DOHH2 (cell line): ENCODE measurements around the gene DMGDH.

ENCODE experiments used
- H3F3A ChIP-seq: fragments of 200-600 bp; sonication (generic), shearing (Covaris generic); 2 replicates; pipeline ENCODE4 v1.6.0; 2016; ENCODE audit warnings: antibody characterized with exemption, mild to moderate bottlenecking; ENCODE audit not compliant: control insufficient read depth, insufficient read depth
- H3K27ac ChIP-seq: fragments of 200-600 bp; sonication (generic); 2 replicates; pipeline ENCODE4 v1.5.1; 2014; ENCODE audit warnings: low read depth, mild to moderate bottlenecking, low read length, moderate library complexity
- H3K27me3 ChIP-seq: fragments of 200-600 bp; sonication (generic); 2 replicates; pipeline ENCODE4 v1.6.1; 2014; ENCODE audit warnings: mild to moderate bottlenecking, low read length, mixed read lengths; ENCODE audit not compliant: control insufficient read depth
- H3K36me3 ChIP-seq: fragments of 200-600 bp; sonication (generic); 2 replicates; pipeline ENCODE4 v1.6.1; 2014; ENCODE audit warnings: mild to moderate bottlenecking, low read length, moderate library complexity, mixed read lengths; ENCODE audit not compliant: control insufficient read depth
- H3K4me1 ChIP-seq: fragments of 200-600 bp; sonication (generic); 2 replicates; pipeline ENCODE4 v1.6.1; 2014; ENCODE audit warnings: mild to moderate bottlenecking, low read length, mixed read lengths; ENCODE audit not compliant: control insufficient read depth
- H3K4me2 ChIP-seq: fragments of 200-600 bp; sonication (generic); 2 replicates; pipeline ENCODE4 v1.6.0; 2014; ENCODE audit warnings: mild to moderate bottlenecking, low read length, moderate library complexity
- H3K4me3 ChIP-seq: fragments of 200-600 bp; sonication (generic); 2 replicates; pipeline ENCODE4 v1.5.1; 2014; ENCODE audit warnings: mild to moderate bottlenecking, low read length, mixed read lengths
- H3K79me2 ChIP-seq: fragments of 200-600 bp; sonication (generic); 2 replicates; pipeline ENCODE4 v1.6.1; 2014; ENCODE audit warnings: mild to moderate bottlenecking, low read length, mixed read lengths; ENCODE audit not compliant: control insufficient read depth
- H3K9me2 ChIP-seq: fragments of 200-600 bp; sonication (generic); replicated peaks from 2 replicates; pipeline ENCODE4 v1.6.1; 2014; ENCODE audit warnings: mild to moderate bottlenecking, low read length, mixed read lengths; ENCODE audit not compliant: control insufficient read depth
- H3K9me3 ChIP-seq: fragments of 200-600 bp; sonication (generic); 2 replicates; pipeline ENCODE4 v1.6.1; 2014; ENCODE audit warnings: antibody characterized with exemption, low read length, mixed read lengths; ENCODE audit not compliant: control insufficient read depth, insufficient read depth
- H4K20me1 ChIP-seq: fragments of 200-600 bp; sonication (generic); 2 replicates; pipeline ENCODE4 v1.6.0; 2014; ENCODE audit warnings: low read depth, mild to moderate bottlenecking, antibody characterized with exemption, low read length, moderate library complexity; ENCODE audit not compliant: control insufficient read depth, insufficient read depth
- EZH2phosphoT487 ChIP-seq: fragments of 200-600 bp; sonication (generic); IDR thresholded peaks from 2 replicates; pipeline ENCODE4 v1.6.1; 2017; ENCODE audit warnings: borderline replicate concordance, mild to moderate bottlenecking, antibody characterized with exemption, low read length, moderate library complexity, mixed read lengths
- TF ChIP-seq, protein P1 (sequence below): fragments of 200-600 bp; sonication (generic); IDR thresholded peaks from one replicate; pipeline ENCODE4 v1.5.1; 2014; ENCODE audit warnings: antibody characterized with exemption, mild to moderate bottlenecking, low read depth, low read length; ENCODE audit not compliant: poor library complexity, severe bottlenecking

The DMGDH gene

GRCh38 chr5:79059674-79060073 lies 9.8 kb downstream of the DMGDH start:
- TF ChIP-seq, protein P1, sequence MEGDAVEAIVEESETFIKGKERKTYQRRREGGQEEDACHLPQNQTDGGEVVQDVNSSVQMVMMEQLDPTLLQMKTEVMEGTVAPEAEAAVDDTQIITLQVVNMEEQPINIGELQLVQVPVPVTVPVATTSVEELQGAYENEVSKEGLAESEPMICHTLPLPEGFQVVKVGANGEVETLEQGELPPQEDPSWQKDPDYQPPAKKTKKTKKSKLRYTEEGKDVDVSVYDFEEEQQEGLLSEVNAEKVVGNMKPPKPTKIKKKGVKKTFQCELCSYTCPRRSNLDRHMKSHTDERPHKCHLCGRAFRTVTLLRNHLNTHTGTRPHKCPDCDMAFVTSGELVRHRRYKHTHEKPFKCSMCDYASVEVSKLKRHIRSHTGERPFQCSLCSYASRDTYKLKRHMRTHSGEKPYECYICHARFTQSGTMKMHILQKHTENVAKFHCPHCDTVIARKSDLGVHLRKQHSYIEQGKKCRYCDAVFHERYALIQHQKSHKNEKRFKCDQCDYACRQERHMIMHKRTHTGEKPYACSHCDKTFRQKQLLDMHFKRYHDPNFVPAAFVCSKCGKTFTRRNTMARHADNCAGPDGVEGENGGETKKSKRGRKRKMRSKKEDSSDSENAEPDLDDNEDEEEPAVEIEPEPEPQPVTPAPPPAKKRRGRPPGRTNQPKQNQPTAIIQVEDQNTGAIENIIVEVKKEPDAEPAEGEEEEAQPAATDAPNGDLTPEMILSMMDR: no peak
- no peak for TF ChIP-seq EZH2phosphoT487
- Histone ChIP-seq H3K36me3 (no peaks in the 10 kb centered on the region), H3F3A (no peaks in the 10 kb centered on the region), H3K4me3 (no peak overlapping the region), H3K9me3 (no peaks in the 10 kb centered on the region), H3K4me2 (no peak overlapping the region), H3K27me3 (peaks cover 19% of the 10 kb centered on the region), H3K9me2 (no peaks in the 10 kb centered on the region), H3K79me2 (no peaks in the 10 kb centered on the region), H4K20me1 (no peaks in the 10 kb centered on the region), H3K4me1 (no peaks in the 10 kb centered on the region), H3K27ac (no peak overlapping the region)

GRCh38 chr5:79056847-79057246 lies 12.6 kb downstream of the DMGDH start:
- H3K9me3 ChIP-seq: no peaks in the 10 kb centered on the region
- no peaks in the 10 kb centered on the region for H3K4me1 ChIP-seq
- TF ChIP-seq, protein P1: no peak
- no peak for TF ChIP-seq EZH2phosphoT487
- no peaks in the 10 kb centered on the region for H3F3A ChIP-seq
- no peak overlapping the region for H3K4me3 ChIP-seq
- no peaks in the 10 kb centered on the region for H3K9me2 ChIP-seq
- no peaks in the 10 kb centered on the region for H4K20me1 ChIP-seq
- peaks cover 19% of the 10 kb centered on the region for H3K27me3 ChIP-seq
- H3K36me3 ChIP-seq: no peaks in the 10 kb centered on the region
- no peak overlapping the region for H3K27ac ChIP-seq
- H3K4me2 ChIP-seq: no peak overlapping the region
- H3K79me2 ChIP-seq: no peaks in the 10 kb centered on the region

DNA sequence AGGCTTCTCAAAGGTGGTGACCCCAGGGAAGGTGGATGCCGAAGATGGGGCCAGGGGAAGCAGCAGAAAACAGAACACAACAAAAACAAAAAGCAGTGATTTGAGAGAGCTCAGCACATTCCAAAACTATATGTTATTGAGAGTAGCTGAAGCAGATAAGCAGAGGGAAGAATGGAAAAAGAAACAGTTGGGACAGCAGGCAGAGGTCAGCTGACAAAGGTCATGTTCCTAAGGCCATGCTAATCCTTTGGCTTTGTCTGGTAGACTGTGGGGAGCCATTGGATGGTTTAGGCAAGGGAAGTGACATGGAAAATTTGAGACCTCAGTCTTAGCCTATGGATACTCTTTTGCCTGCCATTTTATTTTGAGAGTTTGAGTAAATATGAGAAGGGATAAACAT lies 14.5 kb downstream of the DMGDH start:
- Histone ChIP-seq H3K4me3 (no peak overlapping the region), H3F3A (no peaks in the 10 kb centered on the region), H4K20me1 (no peaks in the 10 kb centered on the region), H3K9me2 (no peaks in the 10 kb centered on the region), H3K9me3 (no peaks in the 10 kb centered on the region), H3K36me3 (no peaks in the 10 kb centered on the region), H3K27ac (no peak overlapping the region), H3K4me1 (no peaks in the 10 kb centered on the region), H3K79me2 (no peaks in the 10 kb centered on the region), H3K27me3 (peaks cover 19% of the 10 kb centered on the region), H3K4me2 (no peak overlapping the region)
- no peak for TF ChIP-seq EZH2phosphoT487
- TF ChIP-seq, protein P1: no peak

DNA sequence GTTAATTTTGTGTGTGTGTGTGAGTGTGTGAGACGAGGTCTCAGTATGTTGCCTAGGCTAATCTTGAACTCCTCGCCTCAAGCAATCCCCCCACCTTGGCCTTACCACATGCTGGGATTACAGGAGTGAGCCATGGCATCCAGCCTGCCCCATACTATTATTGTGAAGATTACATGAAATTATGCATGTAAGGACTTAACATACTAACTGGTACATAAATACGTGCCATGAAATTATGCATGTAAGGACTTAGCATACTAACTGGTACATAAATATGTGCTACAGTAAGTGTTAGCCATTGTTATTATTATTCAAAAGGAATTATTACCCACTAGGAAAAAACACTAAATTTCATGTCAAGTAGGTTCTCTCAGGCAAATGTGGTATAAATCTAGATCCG lies 16.2 kb downstream of the DMGDH start:
- Histone ChIP-seq H3F3A (no peaks in the 10 kb centered on the region), H3K27ac (no peak overlapping the region), H3K9me2 (no peaks in the 10 kb centered on the region), H3K27me3 (peaks cover 11% of the 10 kb centered on the region), H3K79me2 (no peaks in the 10 kb centered on the region), H3K4me1 (no peaks in the 10 kb centered on the region), H3K9me3 (no peaks in the 10 kb centered on the region), H3K4me2 (no peak overlapping the region), H3K4me3 (no peak overlapping the region), H4K20me1 (no peaks in the 10 kb centered on the region), H3K36me3 (no peaks in the 10 kb centered on the region)
- no peak for TF ChIP-seq EZH2phosphoT487
- TF ChIP-seq, protein P1: no peak
